NCI-H2227 treated with DMSO at 0.1 percent for 48 hours (cell line): ENCODE data around the gene STXBP6.
"Not testable (repeated sequence)": the region's sequence is repeated elsewhere in the genome, so short reads cannot be mapped to it uniquely, and the experiment has no call there.

Source experiments
- DNase-seq: peaks from one replicate; lab custom pipeline; 2025; lab: John Stamatoyannopoulos, UW

STXBP6 gene

DNA sequence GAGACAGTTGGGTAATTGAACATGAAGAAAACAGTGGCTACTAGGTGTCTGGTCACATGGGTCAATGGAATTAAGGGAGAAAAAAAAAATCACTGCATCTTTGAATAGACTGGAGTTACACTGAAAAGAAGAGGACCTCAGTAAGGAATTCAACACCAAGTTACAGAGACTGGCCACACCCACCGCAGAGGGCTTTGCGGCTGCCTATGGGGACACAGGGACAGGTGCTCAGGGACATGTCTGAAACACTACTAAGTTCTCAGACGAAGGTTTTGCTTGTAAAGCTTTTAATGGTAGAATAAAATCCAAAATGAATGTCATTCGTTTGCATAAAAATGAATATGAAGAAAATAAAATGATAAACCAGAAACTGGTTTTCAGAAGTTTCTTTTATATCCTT lies 93.8 kb downstream of the STXBP6 start:
- no peak for DNase-seq

DNA sequence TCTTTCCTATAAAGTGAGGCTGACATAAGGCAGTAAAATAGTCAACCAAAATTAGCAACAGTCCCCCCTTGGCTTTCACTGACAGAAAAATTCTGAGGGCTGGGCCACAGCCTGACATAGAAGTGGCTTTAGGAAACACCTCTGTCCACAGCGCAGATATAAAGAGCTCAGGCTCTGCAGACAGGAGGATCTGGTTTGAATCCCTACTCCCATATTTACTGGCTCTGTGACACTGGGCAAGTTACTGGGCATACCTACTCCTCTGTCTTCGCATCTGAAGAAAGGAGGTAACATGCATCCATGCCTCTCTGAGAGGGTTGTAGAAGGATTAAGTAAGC lies 95.3 kb downstream of the STXBP6 start:
- DNase-seq, result no peak

DNA sequence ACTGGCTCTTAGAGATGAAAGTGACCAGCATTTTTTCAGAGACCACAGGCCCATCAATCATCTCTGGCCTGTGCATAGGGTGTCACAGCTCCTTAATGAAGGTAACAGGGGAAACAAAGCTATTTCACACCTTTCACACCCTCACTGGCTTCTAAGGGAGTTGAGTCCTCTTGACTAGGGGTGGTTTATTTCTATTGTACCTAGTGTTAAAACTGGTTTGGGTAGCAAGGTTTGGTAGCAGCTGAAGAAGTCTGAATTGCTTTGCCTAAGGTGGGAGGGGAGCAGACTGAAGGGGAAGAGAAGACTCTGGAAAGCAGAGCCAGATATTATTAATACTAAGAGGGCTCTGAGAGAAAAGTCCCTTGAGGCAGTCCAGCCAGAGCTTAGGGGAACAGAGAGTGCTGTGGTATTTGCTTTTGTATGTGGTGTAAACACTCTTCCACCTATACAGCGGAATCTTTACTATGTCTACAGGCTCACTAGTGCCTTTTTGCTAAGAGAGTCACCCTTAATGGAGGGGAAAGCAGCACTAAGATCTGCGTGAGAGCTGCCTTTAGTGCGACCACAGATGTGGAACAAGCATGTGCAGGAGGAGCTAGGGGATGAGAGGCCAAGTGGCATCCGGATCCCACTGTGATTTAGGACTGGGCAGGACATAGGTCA lies 95.8 kb downstream of the STXBP6 start:
- DNase-seq, result no peak

DNA sequence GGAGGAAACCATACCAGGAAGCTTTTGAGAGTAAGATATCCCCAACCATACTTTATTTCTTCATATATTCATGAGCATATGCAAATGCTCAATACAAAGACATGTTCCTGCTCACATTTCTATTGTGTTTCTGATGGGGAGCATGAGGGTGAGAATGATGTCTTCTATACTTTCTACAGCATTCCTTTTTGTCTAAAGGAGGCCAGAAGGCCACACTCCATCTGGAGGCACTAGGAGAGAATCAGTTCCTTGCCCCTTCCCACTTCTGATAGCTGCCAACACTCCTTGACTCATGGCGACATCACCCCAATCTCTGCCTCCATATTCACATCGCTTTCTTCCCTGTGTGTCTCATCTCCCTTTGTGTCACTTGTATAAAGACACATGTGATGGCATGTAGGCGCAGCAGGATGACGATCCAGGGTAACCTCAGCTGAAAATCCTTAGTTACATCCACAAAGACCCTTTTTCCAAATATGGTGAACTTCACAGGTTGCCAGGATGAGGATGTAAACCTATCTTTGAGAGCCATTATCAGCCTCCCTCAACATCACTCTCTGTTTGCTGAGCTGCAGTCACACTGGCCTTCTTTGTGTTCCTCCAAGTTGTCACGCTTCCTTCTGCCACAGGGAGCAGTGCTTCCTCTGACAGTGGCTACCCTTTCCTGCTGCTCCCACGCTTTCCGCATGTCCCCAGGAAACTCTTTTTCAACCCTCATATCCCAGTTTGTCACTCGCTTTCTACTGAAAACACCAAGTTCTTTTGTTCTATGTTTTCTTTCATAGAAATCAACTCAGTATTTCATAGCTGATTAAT lies 96.9 kb downstream of the STXBP6 start:
- DNase-seq, result no peak

DNA sequence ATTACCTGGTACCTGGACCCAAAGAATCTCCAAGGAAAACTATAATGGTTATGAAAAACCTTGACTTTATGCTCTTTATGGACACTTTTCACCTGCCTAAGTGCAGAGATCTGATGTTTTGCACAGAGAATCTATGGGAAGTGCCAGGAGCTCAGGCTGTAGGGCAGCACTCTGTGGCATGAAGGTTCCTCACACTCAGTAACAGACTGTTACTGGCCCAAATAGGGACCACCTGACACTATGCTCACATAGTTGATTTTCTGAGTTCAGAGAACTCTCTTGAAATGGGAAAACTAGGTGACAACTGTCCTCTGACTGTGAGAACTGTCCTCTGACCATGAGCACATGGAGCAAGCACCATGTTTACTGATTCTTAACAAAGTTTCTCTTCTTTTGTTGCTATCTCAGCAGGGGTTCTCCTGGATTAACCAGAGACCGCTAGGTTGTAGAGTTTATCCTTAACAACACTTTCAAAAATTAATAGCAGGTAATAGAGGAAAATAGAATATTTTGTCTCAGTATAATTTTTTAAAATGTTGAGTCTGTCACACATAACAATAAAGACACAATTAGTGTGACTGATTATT lies 101.6 kb downstream of the STXBP6 start:
- no peak for DNase-seq

DNA sequence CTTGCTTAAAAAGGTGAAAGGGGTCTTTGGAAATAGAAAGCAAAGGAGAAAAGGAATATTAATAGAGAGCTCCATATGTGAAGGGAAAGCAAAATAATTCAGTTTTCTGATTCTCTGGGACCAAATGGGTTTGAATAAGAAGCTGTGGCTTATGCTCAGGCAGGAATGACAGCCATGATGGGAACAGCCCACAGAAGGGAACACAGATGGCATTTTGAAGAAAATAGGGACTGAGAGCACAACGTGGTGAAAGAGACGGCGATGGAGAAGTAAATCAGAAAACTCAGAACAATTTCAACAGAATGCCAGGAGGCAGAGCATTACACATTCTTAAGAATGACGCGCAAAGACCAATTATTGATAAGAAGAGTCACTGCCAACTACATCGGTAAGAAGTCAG lies 102.8 kb downstream of the STXBP6 start:
- DNase-seq, result no peak

DNA sequence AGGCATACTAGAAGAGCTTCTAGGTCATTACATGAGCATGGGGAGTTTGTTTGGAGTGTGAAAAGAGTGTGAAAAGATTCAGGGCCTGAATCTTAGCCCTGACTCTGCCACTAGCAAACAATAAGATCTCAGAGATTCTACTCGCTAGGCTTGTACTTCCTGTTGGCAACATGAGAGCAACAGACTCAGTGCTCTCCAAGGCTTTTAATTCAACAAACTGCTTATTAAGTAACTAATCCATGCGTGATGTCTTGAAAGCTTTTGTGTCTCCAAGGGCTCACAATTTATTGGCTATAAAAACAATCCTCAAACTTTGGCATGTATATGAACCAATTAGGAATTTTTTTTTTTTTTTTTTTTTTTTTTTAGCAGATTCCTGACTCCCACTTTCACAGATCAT lies 105.1 kb downstream of the STXBP6 start:
- peak; percentile 28 for DNase-seq

DNA sequence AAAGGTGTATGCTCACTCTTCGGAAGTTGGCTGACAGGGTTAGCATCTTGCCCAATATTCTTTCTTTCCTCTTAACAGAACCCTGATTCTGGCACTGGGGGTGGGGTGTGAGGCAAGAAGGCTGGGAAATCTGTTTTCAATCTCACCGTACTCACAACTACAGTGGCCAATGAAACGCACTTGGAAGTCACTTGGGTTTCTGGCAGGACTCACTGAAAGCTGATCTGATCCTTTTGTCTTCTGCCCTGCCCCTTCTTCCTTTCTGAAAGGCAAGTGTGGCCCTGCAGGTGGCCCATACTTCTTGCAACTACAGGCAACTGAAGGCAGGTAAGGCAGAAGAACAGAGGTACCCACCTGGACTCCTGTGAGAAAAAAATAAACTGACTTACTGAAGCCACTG lies 106.9 kb downstream of the STXBP6 start:
- no peak for DNase-seq

DNA sequence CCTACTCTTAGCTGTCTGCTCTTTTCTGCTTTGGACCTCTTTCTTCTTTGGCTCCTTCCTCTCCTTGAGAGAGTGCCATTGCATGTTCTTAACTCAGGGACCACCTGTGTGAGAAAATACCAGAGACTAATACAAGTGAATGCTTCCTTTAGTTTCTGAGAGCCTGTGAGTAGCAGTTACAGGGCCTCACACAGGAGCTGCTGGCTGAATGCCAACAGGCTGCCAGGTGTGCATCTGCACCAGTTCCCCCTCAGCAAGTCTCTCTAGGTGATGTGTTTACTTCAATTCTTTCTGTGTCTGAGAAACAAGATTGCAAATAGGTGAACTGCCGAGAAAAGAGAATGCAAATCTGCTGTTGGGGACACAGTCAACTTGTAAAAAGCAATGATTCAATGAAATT lies 108.2 kb downstream of the STXBP6 start:
- DNase-seq, result no peak

DNA sequence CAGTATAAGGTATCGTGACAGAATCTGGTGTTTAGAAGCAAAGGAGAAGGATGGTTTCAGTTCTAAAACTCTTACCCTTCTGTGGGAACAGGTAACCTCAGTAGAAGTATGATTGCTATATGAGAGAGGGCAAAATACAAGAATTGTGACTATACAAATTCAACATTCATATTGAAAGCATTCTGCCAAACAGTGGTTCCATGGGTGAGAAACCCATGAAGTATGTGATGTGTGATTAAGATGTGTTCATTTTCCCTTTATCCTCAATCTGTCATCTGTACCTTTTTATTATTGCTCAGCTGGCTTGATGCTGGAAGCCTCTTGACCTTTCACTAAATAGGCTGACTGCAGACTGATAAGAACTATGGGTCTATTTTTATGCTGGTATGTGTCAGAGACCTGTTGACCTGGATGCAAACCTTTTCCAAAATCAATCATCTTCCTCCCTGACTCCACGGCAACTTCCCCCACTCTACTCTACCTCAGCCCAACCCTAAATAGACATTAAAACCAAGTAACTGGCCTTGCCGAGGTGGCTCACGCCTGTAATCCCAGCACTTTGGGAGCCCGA lies 109.6 kb downstream of the STXBP6 start:
- no peak for DNase-seq

DNA sequence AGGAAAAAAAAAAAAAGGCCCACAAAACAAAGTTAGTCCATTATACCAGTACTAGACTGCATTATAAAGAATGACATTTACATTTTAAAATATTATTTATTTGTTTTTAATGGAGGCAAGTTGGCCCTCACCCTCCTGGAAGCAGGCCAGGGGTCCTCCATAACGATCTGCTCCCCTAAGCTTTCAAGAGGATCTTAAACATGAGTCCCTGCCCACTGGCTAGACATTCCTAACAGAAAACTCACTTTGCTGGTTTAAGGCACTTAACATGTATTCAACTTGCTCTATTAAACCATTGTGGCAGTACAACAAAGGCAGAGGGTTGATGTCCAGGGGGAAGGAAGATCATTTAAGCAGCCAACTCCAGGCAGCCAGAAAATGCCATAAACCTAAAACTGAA lies 111.4 kb downstream of the STXBP6 start:
- no peak for DNase-seq

DNA sequence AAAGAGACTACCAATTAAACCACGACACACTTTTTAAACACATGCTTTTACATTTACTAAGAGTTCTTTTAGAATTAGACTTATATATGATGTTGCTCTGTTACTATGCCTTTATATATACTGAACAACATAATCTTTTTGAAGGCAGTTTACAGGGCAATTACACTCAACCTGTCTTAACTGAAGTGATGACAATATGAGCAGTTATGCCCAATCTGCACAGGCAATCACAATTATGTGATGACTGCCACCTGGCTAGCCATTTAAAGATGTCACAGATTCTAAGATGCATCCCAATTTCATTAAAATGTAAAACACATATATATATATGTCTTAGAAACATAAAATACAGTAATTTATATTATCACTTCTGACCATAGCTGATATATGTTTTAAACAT lies 112.6 kb downstream of the STXBP6 start:
- DNase-seq, result no peak

DNA sequence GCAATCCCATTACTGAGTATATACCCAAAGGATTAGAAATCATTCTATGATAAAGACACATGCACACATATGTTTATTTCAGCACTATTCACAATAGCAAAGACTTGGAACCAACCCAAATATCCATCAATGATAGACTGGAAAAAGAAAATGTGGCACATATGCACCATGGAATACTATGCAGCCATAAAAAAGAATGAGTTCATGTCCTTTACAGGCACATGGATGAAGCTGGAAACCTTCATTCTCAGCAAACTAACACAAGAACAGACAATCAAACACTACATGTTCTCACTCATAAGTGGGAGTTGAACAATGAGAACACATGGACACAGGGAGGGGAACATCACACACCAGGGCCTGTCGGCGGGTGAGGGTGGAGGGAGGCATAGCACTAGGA lies 113.2 kb downstream of the STXBP6 start:
- DNase-seq, result not testable (repeated sequence)

DNA sequence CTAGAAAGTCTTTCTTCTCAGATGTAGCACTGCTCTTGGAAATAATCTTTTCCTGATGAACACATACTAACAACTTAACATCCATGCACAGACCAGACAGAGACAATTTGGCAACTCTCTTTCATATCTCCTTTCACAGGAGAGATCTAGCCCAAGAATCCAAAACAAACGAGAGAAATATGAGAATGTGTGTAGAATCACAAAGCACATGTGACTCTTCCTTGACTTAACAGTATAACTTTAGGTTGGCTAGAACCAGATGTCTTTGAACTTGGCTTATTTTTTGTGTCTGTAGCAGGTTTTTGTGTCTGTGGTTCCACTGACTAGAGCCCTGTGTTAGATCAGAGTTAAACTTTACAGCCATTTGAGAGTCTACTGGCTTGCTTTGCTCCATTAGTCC lies 114.2 kb downstream of the STXBP6 start:
- no peak for DNase-seq

DNA sequence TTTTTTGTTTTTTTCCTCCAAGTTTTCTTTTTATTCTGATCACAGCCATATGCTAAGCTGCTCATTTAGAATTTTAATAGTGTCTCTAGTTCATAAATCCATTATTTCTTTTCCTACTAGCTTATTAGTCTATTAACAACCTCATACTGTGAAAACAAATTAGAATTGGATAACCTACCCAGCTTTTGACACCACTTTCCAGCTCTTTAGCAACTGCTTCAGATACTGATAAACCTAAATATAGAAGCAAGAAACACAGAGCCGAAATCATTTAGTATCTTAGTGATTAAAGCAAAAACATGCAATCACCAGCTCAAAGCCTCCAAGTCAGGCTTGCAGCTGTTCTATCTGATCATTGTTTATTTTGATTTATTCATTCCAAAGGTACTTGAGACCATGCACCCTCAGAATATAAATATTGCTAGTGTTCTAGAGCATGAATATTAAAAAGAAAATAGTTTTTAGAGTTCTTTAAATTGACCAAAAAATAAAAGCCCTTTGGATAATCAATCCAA lies 121.5 kb downstream of the STXBP6 start:
- DNase-seq, result no peak

DNA sequence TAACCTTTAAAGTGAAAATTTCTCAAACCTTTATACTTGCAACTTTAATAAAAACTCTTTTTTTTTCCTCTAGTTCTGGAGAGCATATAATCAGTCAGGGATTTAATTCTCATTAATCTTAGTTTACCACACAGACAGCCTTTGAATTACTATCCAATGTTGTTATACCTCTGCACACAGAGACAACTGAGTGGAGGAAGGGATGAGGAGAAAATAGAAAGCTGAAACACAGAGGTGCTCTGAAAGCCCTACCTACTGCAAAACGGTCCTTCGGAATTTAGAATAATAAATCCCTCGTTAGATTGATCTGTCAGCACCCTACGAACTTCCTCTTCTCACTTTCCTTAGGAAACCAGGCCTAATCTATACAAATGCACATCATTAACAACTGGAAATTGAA lies 122.1 kb downstream of the STXBP6 start:
- no peak for DNase-seq

DNA sequence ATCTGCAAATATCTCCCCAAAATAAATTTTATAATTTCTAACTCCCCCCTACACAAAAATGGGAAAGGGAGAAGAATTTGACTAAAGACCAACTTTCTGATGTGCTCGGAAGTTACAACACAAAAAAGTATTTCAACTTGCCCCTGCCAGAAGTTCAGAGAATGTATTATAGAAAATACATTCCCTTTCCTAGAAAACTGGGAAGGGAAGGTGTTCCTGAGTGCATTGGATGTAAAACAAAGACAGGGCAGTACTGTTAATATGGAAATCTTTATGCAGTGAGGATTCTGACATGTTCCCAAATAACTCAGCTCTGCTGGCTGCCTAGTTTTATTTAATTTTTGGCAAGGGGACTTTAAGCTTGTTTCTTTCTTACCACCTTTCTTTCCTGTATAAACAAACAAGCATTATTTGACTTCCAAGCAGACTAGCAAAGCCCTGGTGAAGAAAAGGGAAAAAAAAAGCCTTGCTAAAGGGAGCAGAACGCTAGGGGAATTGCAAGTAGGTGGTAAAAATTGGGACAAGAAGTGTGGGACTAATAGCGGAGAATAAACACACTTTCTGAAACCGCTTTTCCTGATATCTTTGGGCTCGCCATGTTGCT lies 124.1 kb downstream of the STXBP6 start:
- no peak for DNase-seq

DNA sequence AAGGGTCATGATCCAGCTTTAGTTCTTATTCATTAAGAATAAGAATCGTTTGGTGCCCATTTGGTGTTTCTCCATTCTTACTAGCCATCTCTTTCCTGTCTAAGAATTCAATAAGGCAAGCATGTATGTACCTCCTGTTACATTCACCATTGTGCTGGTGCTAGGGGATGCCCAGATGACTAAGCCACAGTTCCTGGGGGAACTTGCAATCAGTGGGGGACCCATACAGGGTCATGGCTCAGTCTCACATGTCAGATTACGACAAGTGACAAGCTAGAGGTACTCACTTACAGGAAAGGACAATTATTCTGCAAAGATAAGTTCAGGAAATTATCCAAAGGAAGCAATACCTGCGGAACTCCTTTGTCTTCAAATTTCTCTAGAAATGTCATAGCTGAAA lies 125.4 kb downstream of the STXBP6 start:
- no peak for DNase-seq

DNA sequence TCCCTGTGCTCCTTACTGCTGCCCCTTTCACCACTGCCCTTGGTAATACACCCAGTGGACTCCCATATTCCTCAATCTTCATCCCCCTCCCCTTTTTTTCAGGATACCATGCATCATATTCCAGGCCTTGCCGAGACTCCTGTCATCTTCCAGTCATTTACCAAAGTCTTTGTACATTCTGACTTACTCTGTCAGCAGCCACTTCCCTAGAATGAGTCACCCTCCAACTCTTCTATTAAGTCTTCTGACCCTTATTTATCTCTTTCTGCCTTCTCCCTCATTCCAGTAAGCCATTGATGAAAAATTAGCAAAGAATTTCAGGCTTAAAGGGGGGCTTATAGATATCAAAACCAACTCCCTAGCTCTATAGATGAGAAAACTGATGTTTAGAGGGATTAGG lies 128.0 kb downstream of the STXBP6 start:
- no peak for DNase-seq

DNA sequence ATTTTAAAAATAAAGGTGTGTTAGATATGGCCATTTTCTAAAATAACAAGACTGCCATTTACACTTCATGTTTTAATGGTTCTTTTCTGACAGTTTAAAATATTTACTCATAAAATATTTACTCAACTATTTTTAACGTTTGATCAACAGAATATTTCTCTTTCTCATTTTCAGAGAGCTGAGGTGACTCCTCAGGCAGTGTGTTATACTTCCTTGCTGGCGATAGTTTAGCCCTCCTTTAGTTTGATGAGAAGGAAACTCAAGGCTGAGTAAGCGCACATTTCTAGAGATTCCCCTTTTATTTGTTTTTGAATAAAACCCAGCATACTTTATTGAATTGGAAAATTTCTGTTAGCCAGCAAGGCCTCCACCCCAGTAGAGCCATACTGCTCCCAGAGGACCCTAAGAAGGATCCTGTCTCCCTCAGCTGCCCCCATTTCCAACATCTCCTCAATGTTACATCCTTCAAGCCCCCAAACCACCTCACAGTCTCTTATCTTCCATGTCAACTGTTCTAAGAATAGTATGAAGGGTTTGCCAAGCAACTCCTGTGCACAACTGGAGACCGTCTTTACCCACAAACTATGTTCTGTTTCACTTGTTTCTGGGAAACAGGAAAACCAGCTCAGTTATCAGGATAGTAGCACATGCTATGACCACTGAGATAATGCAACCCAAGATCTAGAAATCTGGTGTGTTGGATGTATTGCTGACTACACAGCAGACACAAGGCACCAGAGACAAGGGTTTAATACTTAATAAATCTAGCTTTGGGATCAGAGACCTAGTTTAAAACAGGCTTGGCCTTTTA lies 129.5 kb downstream of the STXBP6 start:
- DNase-seq, result no peak

DNA sequence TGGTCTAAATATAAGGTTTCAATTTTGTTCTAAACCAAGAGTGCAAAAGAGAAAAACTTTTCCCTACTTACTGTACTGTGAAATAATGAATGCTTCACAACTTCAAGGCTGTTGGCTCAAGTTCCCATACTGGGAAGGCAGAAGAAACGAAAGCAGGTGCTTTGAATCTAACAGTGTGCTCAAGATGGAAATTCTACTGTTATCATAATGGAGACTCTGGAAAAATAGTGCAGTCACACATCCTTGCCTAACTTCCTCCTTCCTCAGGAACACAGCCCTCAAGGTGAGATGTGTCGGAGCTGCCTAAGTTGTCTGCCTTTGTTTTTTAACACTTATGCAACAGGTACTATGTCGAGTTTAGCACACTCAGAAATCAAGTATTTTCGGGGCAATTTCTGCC lies 131.1 kb downstream of the STXBP6 start:
- no peak for DNase-seq
